Measurements from ENCODE around the gene BCAS3.

DNA sequence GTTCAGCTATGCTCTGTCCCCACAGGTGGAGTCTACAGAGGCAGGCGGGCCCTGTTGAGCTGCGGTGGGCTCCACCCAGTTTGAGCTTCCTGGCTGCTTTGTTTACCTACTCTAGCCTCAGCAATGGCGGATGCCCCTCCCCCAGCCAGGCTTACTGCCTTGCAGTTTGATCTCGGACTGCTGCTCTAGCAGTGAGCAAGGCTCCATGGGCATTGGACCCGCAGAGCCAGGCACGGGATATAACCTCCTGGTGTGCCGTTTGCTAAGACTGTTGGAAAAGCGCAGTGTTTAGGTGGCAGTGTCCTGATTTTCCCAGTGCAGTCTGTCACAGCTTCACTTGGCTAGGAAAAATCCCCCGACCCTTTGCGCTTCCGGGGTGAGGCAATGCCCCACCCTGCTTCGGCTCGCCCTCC lies 89.1 kb downstream of the BCAS3 start:
- TF ChIP-seq, protein P1, sequence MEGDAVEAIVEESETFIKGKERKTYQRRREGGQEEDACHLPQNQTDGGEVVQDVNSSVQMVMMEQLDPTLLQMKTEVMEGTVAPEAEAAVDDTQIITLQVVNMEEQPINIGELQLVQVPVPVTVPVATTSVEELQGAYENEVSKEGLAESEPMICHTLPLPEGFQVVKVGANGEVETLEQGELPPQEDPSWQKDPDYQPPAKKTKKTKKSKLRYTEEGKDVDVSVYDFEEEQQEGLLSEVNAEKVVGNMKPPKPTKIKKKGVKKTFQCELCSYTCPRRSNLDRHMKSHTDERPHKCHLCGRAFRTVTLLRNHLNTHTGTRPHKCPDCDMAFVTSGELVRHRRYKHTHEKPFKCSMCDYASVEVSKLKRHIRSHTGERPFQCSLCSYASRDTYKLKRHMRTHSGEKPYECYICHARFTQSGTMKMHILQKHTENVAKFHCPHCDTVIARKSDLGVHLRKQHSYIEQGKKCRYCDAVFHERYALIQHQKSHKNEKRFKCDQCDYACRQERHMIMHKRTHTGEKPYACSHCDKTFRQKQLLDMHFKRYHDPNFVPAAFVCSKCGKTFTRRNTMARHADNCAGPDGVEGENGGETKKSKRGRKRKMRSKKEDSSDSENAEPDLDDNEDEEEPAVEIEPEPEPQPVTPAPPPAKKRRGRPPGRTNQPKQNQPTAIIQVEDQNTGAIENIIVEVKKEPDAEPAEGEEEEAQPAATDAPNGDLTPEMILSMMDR (conservative IDR thresholded peaks at IDR 0.05; ENCODE audit: low read length) = no peak
- no peak for TF ChIP-seq EZH2phosphoT487 (IDR thresholded peaks at IDR 0.05; ENCODE audit: borderline replicate concordance, low read depth, low read length)
